Pancreas (tissue), 10 donors: ENCODE results near the gene RAD51B. TPM values are rescaled to one million over a fixed set of nuclear protein-coding genes. Genes with fewer than 3 reads are reported as not detected.
"Not testable (repeated sequence)": the region's sequence is repeated elsewhere in the genome, so short reads cannot be mapped to it uniquely, and the experiment has no call there.

ENCODE experiments used
- ATAC-seq, 4 donors: fragments of 200-7000 bp; cut with Tn5 transposase; one replicate each; pipeline versions ENCODE4 v1.8.0 to v1.9.1; 2020; ENCODE audit warnings: mild to moderate bottlenecking in 4 of 4, moderate library complexity in 4 of 4
- DNase-seq, 6 donors: peaks; one replicate each; pipeline ENCODE4 v3.0.0-alpha.2; 2020
- FAIRE-seq: peaks from 2 replicates; lab custom pipeline; 2012; peaks lifted over from hg19 to GRCh38; lab: Jason Lieb, UNC
- H3K27ac ChIP-seq, 4 donors: fragments of 200-600 bp; sonication (generic); 1 replicate in 3 of 4; 2 replicates in 1 of 4; pipeline versions ENCODE4 v1.5.0 to v1.8.0; 2020
- H3K27me3 ChIP-seq, 4 donors: fragments of 200-600 bp; one replicate each; pipeline ENCODE4 v1.8.0; 2021
- H3K36me3 ChIP-seq, 3 donors: fragments of 200-600 bp; sonication (generic) in 1 of 3; one replicate each; pipeline versions ENCODE4 v1.5.0 to v1.8.0; 2020 to 2021
- H3K4me1 ChIP-seq, 3 donors: fragments of 200-600 bp; one replicate each; pipeline ENCODE4 v1.8.0; 2021
- H3K4me3 ChIP-seq, 4 donors: fragments of 200-600 bp; sonication (generic) in 2 of 4; one replicate each; pipeline versions ENCODE4 v1.5.0 to v1.8.0; 2020 to 2021
- H3K9me3 ChIP-seq, 4 donors: fragments of 200-600 bp; one replicate each; pipeline ENCODE4 v1.8.0; 2021
- CTCF ChIP-seq, 4 donors: fragments of 200-600 bp; sonication (generic) in 3 of 4; IDR thresholded peaks; one replicate each; pipeline versions ENCODE4 v1.5.0 to v1.8.0; 2021; ENCODE audit warnings: antibody characterized with exemption in 4 of 4
- WGBS, 2 donors: extraction: QIAGEN DNeasy Blood & Tissue Kit; methylation state at CpG; one replicate each; pipeline ENCODE4 v1.1.7; 2013; 5-methylcytosine and 5-hydroxymethylcytosine counted together
- intact Hi-C, 3 donors: fragments of 100-400 bp; cut with DNase I; formaldehyde crosslinking; loops; one replicate each; pipeline versions ENCODE4 v1.11.1 to v1.14.2; 2022
- polyA plus RNA-seq, 2 donors: library from polyadenylated mRNA; stranded (reverse); fragments of 200-250 nt; gene quantifications; one replicate each; pipeline ENCODE4 v1.2.3, GENCODE V29; 2013
- total RNA-seq, 6 donors: library from RNA; stranded (reverse); fragmentation: NEBNext Ultra II Directional in 4 of 6; extraction: Animal tissue kit (Norgen Biotek cat#: 25700) in 4 of 6; gene quantifications; one replicate each; pipeline versions ENCODE4 v1.2.1 to v1.2.4, GENCODE V29; 2021 to 2023
- donor health status: healthy with polysubstance abuse.
- donor health status: DM: no; HTN: no; CAD: no; lungs with moderate emphysema.
- donor health status: DM: no; HTN: no; CAD: no.
- donor health status: control.
- donor health status: control.
- donor health status: Bipolar disorder and iron deficiency.
- donor health status: DM: yes; HTN: yes; CAD: no.
- donor health status: DM: no; HTN: no; CAD: no.
- donor health status: DM: no; HTN: no; CAD: no.
- donor health status: DM: yes; HTN: yes; CAD: no.

The RAD51B gene
- total and polyA plus RNA-seq, 8 donors, result 1.1 to 17.3 (median 5.8) TPM

- no peak for ATAC-seq
- Histone ChIP-seq H3K9me3 (no peaks in the 10 kb centered on the region), H3K36me3 (no peaks in the 10 kb centered on the region), H3K4me1 (peaks cover 0 to 8% (median 3%) of the 10 kb centered on the region in 3 donors), H3K27me3 (no peaks in the 10 kb centered on the region), H3K27ac (no peak overlapping the region), H3K4me3 (no peak overlapping the region)
- WGBS, 2 donors, result 95 to 99% methylated on average over 1 of the region's 1 CpG
- no peak for FAIRE-seq
- TF ChIP-seq CTCF (IDR thresholded peaks at IDR 0.05), result no peak
- intact Hi-C loops, result no loop called here
- no peak for DNase-seq
Observed at GRCh38 chr14:68020493-68020892, 200.9 kb downstream of the RAD51B start.

GRCh38 chr14:68020999-68021663 lies 201.6 kb downstream of the RAD51B start:
- WGBS, 2 donors, result 35 to 36% methylated on average over 4 of the region's 4 CpGs
- Histone ChIP-seq H3K27me3 (no peaks in the 10 kb centered on the region), H3K4me1 (peaks cover 0 to 8% (median 3%) of the 10 kb centered on the region in 3 donors), H3K9me3 (no peaks in the 10 kb centered on the region), H3K27ac (no peak overlapping the region), H3K4me3 (no peak overlapping the region), H3K36me3 (no peaks in the 10 kb centered on the region)
- no peak for TF ChIP-seq CTCF (IDR thresholded peaks at IDR 0.05)
- ATAC-seq (no peak), DNase-seq (no peak), FAIRE-seq (no peak)
- intact Hi-C loops, result no loop called here

- H3K4me3 ChIP-seq, result no peak overlapping the region
- intact Hi-C loops, result no loop called here
- H3K4me1 ChIP-seq, result no peaks in the 10 kb centered on the region
- no peak overlapping the region for H3K27ac ChIP-seq
- FAIRE-seq (no peak), DNase-seq (no peak), ATAC-seq (no peak)
- no peak for TF ChIP-seq CTCF (IDR thresholded peaks at IDR 0.05)
- no peaks in the 10 kb centered on the region for H3K27me3 ChIP-seq
- 96 to 98% methylated on average over 5 of the region's 5 CpGs for WGBS, 2 donors
- no peaks in the 10 kb centered on the region for H3K9me3 ChIP-seq
- H3K36me3 ChIP-seq, result no peaks in the 10 kb centered on the region
Observed at GRCh38 chr14:68027276-68027675, 207.7 kb downstream of the RAD51B start.

DNA sequence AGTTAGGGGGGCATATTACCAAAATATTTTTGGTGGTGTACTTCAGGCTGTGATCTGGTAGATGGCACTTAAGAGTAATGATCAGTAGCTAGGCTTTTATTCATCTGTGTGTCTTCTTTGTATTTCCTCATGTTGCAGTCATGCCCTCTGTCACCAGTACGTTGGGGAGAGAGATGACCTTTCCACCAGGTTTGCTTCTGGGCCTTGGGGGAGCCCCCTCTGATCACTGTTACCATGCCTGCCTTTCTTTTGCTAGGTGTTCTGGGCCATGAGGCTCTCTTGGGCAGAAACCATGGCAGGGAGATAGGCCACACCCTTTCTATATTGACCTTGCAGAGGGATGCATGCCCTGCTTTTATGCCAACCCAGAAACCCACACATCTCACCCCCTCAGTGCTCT lies 208.5 kb downstream of the RAD51B start:
- no peak overlapping the region for H3K4me3 ChIP-seq
- H3K9me3 ChIP-seq, result no peaks in the 10 kb centered on the region
- no peak for FAIRE-seq
- 88 to 89% methylated on average over 1 of the region's 1 CpG for whole genome bisulfite sequencing, 2 donors
- intact Hi-C loops, result no loop called here
- no peak for TF ChIP-seq CTCF (IDR thresholded peaks at IDR 0.05)
- H3K4me1 ChIP-seq, result peaks cover 0 to under 1% (median 0%) of the 10 kb centered on the region in 3 donors
- no peak overlapping the region for H3K27ac ChIP-seq
- no peaks in the 10 kb centered on the region for H3K36me3 ChIP-seq
- DNase-seq, result no peak
- H3K27me3 ChIP-seq, result no peaks in the 10 kb centered on the region
- ATAC-seq, result no peak

- 93 to 100% methylated on average over 1 of the region's 1 CpG for WGBS, 2 donors
Observed at GRCh38 chr14:68031011-68031410, 211.4 kb downstream of the RAD51B start.

More at GRCh38 chr14:68031011-68031410, 211.4 kb downstream of the RAD51B start:
- DNase-seq, H3K27ac ChIP-seq, H3K9me3 ChIP-seq, intact Hi-C loops, H3K36me3 ChIP-seq, H3K4me1 ChIP-seq, FAIRE-seq, H3K4me3 ChIP-seq, ATAC-seq, H3K27me3 ChIP-seq: not testable (repeated sequence)
